KBM-7 (cell line): ENCODE data around the gene PTPN7.

Experiments
- DNase-seq: peaks from one replicate; pipeline ENCODE4 v3.0.0-alpha.2; 2015
- in situ Hi-C: fragments of 300-500 bp; cut with MboI; formaldehyde crosslinking; loops from 2 replicates; pipeline ENCODE4 v1.14.3; 2020; ENCODE audit warnings: low sequenced_read_pairs, low pct_unique_long_range_greater_than_20kb, mixed read lengths

Gene PTPN7

GRCh38 chr1:202160377-202160940 is at the start of gene PTPN7:
PTPN7 (minus strand) TSS chr1:202160602; CDS start chr1:202159402, 1,200 bp downstream.
- peak; percentile 86 for DNase-seq

GRCh38 chr1:202208351-202208857 is 48.0 kb upstream of the PTPN7 start:
- in situ Hi-C loops: no loop called here

More at GRCh38 chr1:202160377-202160940, at the start of gene PTPN7:
- in situ Hi-C loops: no loop called here

GRCh38 chr1:202207292-202207691 is 46.9 kb upstream of the PTPN7 start:
- no peak for DNase-seq
- in situ Hi-C loops: no loop called here

More at GRCh38 chr1:202208351-202208857, 48.0 kb upstream of the PTPN7 start:
- no peak for DNase-seq

- no peak for DNase-seq
- in situ Hi-C loops: no loop called here
Observed at GRCh38 chr1:202205523-202206190, 45.3 kb upstream of the PTPN7 start.

DNA sequence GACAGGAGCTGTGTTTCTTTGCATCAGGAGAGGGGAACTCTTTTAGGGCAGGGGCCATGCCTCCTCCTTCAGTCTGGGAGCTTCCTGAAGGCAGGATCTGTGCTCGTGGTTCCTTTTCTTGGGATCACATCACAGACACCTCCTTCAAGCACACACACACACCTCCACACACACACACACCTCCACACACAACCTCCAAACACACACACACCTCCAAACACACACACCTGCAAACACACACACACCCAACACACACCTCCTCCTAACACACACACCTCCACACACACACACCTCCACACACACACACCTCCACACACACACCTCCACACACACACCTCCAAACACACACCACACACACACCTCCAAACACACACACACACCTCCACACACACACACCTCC is 43.7 kb upstream of the PTPN7 start:
- no peak for DNase-seq
- in situ Hi-C loops: no loop called here

GRCh38 chr1:202203238-202204039 is 43.0 kb upstream of the PTPN7 start:
- in situ Hi-C loops: no loop called here
- peak; percentile 63 for DNase-seq

- in situ Hi-C loops: no loop called here
- no peak for DNase-seq
Observed at GRCh38 chr1:202202500-202203168, 42.2 kb upstream of the PTPN7 start.

- in situ Hi-C loops: no loop called here
- no peak for DNase-seq
Observed at GRCh38 chr1:202201971-202202370, 41.6 kb upstream of the PTPN7 start.

GRCh38 chr1:202201266-202201665 is 40.9 kb upstream of the PTPN7 start:
- DNase-seq: no peak
- in situ Hi-C loops: no loop called here

DNA sequence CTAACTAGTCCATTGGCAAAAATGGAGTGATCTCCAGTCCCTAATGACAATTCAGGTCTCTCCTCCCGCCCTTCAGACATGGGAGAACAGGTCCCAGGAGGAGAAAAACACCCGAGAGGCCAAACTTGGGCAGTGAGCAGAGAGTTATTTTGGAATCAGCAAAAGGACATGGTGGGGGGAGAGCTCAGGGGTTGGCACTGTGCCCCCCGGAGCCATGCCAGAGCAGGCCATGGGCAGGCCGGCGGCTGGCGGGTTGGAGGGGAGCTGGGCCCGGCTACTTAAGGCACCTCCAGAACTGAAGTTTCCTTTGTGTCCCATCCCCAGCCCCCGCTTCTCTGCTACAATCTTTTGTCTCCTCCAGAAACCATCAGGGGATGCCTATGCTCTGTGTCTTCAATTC is 40.3 kb upstream of the PTPN7 start:
- DNase-seq: no peak
- in situ Hi-C loops: no loop called here

- in situ Hi-C loops: no loop called here
- no peak for DNase-seq
Observed at GRCh38 chr1:202200112-202200548, 39.7 kb upstream of the PTPN7 start.

DNA sequence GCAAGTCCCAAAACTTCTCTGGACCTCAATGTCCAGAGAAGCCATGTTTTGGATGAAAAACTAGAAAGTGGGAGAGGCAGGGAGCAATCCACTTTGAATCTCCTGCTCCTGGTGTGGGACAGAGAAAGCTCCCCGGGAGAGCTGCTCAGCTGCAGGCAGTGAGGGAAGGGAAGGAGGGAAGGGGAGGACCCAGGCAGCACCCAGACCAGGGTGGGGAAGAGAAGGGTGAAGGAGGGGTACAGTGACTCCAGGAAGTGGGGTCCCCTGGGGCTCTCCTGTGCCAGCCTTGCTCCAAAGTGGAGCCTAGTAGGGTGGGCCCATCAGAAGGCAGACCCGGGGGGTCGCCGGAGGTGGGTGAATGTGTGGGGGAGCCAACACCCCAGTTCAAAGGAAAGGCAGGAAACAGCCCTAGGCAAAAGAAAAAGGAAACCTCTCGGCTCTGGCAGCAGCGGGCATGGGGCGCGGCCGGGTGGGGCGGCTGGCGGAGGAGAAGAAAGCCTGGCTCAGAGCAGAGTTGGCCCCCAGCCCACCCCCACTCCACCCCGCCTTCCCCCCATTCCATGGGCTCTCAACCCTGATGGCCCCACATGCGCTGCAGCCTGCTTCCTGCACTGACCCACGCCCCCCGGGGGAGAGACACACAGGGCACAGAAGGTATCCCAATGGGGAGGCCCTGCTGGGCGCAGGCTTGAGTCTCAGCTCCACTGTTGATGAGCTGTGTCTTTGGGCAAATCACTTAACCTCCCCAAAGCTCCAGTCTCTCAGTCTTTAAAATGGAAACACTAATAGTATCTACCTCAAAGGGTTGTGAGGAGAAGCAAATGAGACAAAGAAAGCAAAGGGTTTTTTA is 38.9 kb upstream of the PTPN7 start:
- no peak for DNase-seq
- in situ Hi-C loops: no loop called here

DNA sequence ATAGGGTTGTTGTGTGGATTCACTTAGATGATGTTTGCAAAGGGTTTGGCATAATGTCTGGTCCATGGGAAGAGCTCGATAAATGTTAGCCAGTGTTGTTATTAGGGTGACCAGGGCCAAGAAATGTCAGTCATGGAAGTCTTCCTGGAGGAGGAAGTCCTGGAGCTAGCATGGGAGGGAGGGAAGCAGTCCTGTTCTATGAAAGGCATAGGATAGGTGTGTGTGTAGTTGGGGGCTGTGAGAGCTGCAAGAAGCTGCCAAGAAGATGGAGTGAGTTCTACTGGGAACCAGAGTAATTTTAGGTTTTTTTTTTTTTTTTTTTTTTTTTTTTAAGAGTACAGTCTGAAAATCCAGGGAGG is 37.9 kb upstream of the PTPN7 start:
- in situ Hi-C loops: no loop called here
- no peak for DNase-seq

GRCh38 chr1:202197653-202198365 is 37.4 kb upstream of the PTPN7 start:
- DNase-seq: no peak
- in situ Hi-C loops: no loop called here

DNA sequence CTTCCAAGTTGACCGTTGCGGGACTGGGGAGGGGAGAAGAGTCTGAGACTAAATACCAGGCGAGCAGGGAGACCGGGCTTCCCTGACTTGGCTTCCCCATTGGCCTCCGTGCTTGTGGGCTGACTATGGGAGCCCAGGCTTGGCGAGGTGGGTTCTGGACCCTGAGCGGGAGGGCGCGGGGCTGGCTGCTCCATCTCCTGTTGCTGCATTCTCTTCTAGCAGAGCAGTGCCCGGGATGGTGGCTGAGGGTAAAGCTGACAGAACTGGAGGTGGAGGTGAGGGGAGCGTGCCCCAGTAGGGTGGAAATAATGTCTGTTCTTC is 33.9 kb upstream of the PTPN7 start:
- in situ Hi-C loops: no loop called here
- DNase-seq: no peak

- in situ Hi-C loops: no loop called here
- no peak for DNase-seq
Observed at GRCh38 chr1:202193614-202194327, 33.4 kb upstream of the PTPN7 start, which contains the start of gene LGR6. LGR6 (plus strand) TSS chr1:202193799; CDS start chr1:202193990, 191 bp downstream.

DNA sequence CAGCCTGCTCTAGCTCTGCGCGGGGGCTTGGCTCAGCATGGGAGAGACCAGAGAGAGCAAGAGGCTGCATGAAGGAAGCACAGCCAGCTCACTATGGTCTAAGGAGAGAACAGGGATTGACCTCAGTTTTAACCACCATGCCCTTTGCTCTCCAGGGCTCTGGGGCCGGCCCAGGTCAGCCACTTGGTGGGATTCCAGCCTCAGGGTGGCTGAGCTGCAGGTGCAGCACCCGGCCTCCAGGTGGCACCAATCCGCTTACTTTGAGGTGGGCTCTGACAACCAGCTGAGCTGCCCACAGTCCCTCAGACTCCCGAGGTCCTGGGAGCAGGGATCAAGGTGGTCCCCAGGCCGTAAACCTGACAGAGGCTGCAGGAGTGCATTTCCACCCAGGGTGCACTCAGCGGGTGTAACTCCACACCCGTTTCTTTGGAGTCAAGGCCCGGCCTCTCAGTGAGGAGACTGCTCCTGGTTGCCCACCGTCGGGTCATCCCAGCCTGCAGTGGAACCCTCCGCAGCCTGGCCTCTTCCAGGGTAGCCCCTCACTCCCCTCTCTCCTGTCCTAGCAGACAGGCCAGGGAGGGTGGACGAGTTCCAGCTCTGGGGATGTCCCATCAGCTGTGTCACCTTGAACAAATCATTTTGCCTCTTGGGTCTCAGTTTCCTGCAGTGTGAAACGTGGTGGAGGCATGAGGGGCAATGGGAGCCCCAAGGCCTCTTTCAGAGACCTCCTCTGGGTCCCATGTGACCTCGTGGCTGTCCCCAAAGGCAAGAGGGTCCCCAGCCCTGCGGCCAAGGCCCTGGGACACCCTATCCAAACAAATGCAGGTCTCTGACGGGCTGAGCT is 32.6 kb upstream of the PTPN7 start:
- in situ Hi-C loops: no loop called here
- peak; percentile 64 for DNase-seq
